HG03159 (cell line): ENCODE results near the gene HHIP.
A peak's percentile ranks its signal among the peaks of the same experiment; 100 is the strongest.

ENCODE experiments used
- ATAC-seq: cut with Tn5 transposase; IDR thresholded peaks from one replicate; pipeline ENCODE4 v1.9.1; 2021; ENCODE audit warnings: mild to moderate bottlenecking, moderate library complexity; ENCODE audit not compliant: unreplicated experiment

HHIP gene

GRCh38 chr4:144705601-144706590 lies 59.9 kb downstream of the HHIP start:
- ATAC-seq = no peak

- ATAC-seq = no peak
Measured at GRCh38 chr4:144709159-144709558, 63.2 kb downstream of the HHIP start.

GRCh38 chr4:144709793-144710525 lies 64.0 kb downstream of the HHIP start:
- ATAC-seq = no peak

GRCh38 chr4:144710526-144710912 lies 64.6 kb downstream of the HHIP start:
- ATAC-seq = no peak

GRCh38 chr4:144711700-144712456 lies 65.9 kb downstream of the HHIP start:
- ATAC-seq = no peak

- ATAC-seq = no peak
Measured at GRCh38 chr4:144712775-144713174, 66.8 kb downstream of the HHIP start.

GRCh38 chr4:144714166-144714565 lies 68.2 kb downstream of the HHIP start:
- ATAC-seq = no peak

GRCh38 chr4:144715230-144715629 lies 69.3 kb downstream of the HHIP start:
- ATAC-seq = peak; percentile 58

GRCh38 chr4:144716778-144717177 lies 70.8 kb downstream of the HHIP start:
- ATAC-seq = no peak

- ATAC-seq = no peak
Measured at GRCh38 chr4:144718958-144719512, 73.1 kb downstream of the HHIP start.

- no peak for ATAC-seq
Measured at GRCh38 chr4:144720491-144720890, 74.5 kb downstream of the HHIP start.

GRCh38 chr4:144721994-144722393 lies 76.0 kb downstream of the HHIP start:
- ATAC-seq = no peak

GRCh38 chr4:144723471-144723870 lies 77.5 kb downstream of the HHIP start:
- no peak for ATAC-seq

- no peak for ATAC-seq
Measured at GRCh38 chr4:144729175-144729574, 83.2 kb downstream of the HHIP start.

GRCh38 chr4:144732584-144733428 lies 86.8 kb downstream of the HHIP start:
- ATAC-seq = no peak

GRCh38 chr4:144733566-144733965 lies 87.6 kb downstream of the HHIP start:
- ATAC-seq = no peak

- no peak for ATAC-seq
Measured at GRCh38 chr4:144734522-144734921, 88.6 kb downstream of the HHIP start.

GRCh38 chr4:144738649-144739048 lies 92.7 kb downstream of the HHIP start:
- no peak for ATAC-seq

- ATAC-seq = no peak
Measured at GRCh38 chr4:144739511-144740033, 93.6 kb downstream of the HHIP start.

- ATAC-seq = no peak
Measured at GRCh38 chr4:144740316-144740715, 94.4 kb downstream of the HHIP start.
